Caco-2 (cell line): ENCODE results near the gene PPP1R36. TPM values are rescaled to one million over a fixed set of nuclear protein-coding genes. Genes with fewer than 3 reads are reported as not detected.
"Not testable (repeated sequence)": the region's sequence is repeated elsewhere in the genome, so short reads cannot be mapped to it uniquely, and the experiment has no call there.

Source experiments
- BruUV-seq: library from RNA; stranded (reverse); fragments of 400-500 nt; replicated peaks from 2 replicates; lab custom pipeline; 2021; lab: Mats Ljungman, UMichigan
- CTCF ChIA-PET: fragments of 300-600 bp; sonication (Branson Sonifier 250); formaldehyde crosslinking; loops from one replicate; lab custom pipeline; 2022; ENCODE audit warnings: antibody characterized with exemption; lab: Charles Lee
- POLR2A ChIA-PET: fragments of 300-600 bp; sonication (Branson Sonifier 250); formaldehyde crosslinking; loops from one replicate; lab custom pipeline; 2022; ENCODE audit warnings: antibody characterized with exemption; lab: Charles Lee
- DNase-seq, 2 experiments: peaks; one replicate each; pipeline versions ENCODE4 v3.0.0 to v3.0.0-alpha.2; 2020 to 2022
- H3K27me3 ChIP-seq: replicated peaks from 2 replicates; pipeline ENCODE4 v1.6.0; 2011; ENCODE audit warnings: low read length; ENCODE audit not compliant: control insufficient read depth, insufficient read depth
- H3K36me3 ChIP-seq: 2 replicates; pipeline ENCODE4 v1.5.1; 2011; ENCODE audit warnings: low read length; ENCODE audit not compliant: control insufficient read depth, insufficient read depth
- H3K4me1 ChIP-seq: fragments of 250-450 bp; sonication (Bioruptor Pico); 2 replicates; pipeline ENCODE4 v1.5.1; 2020; ENCODE audit warnings: mild to moderate bottlenecking
- H3K4me3 ChIP-seq: 2 replicates; pipeline ENCODE4 v1.5.1; 2011; ENCODE audit warnings: low read depth, mild to moderate bottlenecking, control low read depth, low read length
- H3K9me3 ChIP-seq: fragments of 250-450 bp; sonication (Bioruptor Pico); 2 replicates; pipeline ENCODE4 v1.5.1; 2020; ENCODE audit warnings: mild to moderate bottlenecking, moderate library complexity
- H3K27ac Mint-ChIP-seq: one replicate; pipeline ENCODE4 v1.8.0; 2022; ENCODE audit warnings: mixed read lengths; ENCODE audit not compliant: unreplicated experiment
- H3K27me3 Mint-ChIP-seq: one replicate; pipeline ENCODE4 v1.8.0; 2022; ENCODE audit warnings: mixed read lengths; ENCODE audit not compliant: insufficient read depth, unreplicated experiment
- H3K36me3 Mint-ChIP-seq: one replicate; pipeline ENCODE4 v1.8.0; 2022; ENCODE audit warnings: mild to moderate bottlenecking, mixed read lengths; ENCODE audit not compliant: insufficient read depth, unreplicated experiment
- H3K4me1 Mint-ChIP-seq: one replicate; pipeline ENCODE4 v1.8.0; 2022; ENCODE audit warnings: low read depth, mixed read lengths; ENCODE audit not compliant: unreplicated experiment
- H3K4me3 Mint-ChIP-seq: one replicate; pipeline ENCODE4 v1.8.0; 2022; ENCODE audit warnings: mild to moderate bottlenecking, moderate library complexity, mixed read lengths; ENCODE audit not compliant: unreplicated experiment
- H3K9me3 Mint-ChIP-seq: one replicate; pipeline ENCODE4 v1.8.0; 2022; ENCODE audit warnings: mixed read lengths; ENCODE audit not compliant: unreplicated experiment
- intact Hi-C: fragments of 100-400 bp; cut with micrococcal nuclease; formaldehyde crosslinking; loops from one replicate; pipeline ENCODE4 v1.10.0; 2022; ENCODE audit not compliant: unreplicated experiment
- total RNA-seq: library from RNA; stranded (reverse); gene quantifications from 2 replicates; pipeline ENCODE4 v1.2.3, GENCODE V29; 2022
- TF ChIP-seq, protein P1 (sequence below), 2 experiments: fragments of 200-600 bp in 1 of 2; IDR thresholded peaks; 1 replicate in 1 of 2; 2 replicates in 1 of 2; pipeline versions ENCODE4 v1.5.1 to v1.8.0; 2011 to 2022; ENCODE audit warnings: antibody characterized with exemption in 1 of 2, control low read depth in 1 of 2, inconsistent platforms in 1 of 2, low read depth in 1 of 2, low read length in 1 of 2, mild to moderate bottlenecking in 1 of 2, moderate library complexity in 1 of 2; ENCODE audit not compliant: insufficient read depth in 1 of 2, severe bottlenecking in 1 of 2, unreplicated experiment in 1 of 2

Gene PPP1R36
- total RNA-seq, 1 experiment from 2014 or later: 2.9 TPM

DNA sequence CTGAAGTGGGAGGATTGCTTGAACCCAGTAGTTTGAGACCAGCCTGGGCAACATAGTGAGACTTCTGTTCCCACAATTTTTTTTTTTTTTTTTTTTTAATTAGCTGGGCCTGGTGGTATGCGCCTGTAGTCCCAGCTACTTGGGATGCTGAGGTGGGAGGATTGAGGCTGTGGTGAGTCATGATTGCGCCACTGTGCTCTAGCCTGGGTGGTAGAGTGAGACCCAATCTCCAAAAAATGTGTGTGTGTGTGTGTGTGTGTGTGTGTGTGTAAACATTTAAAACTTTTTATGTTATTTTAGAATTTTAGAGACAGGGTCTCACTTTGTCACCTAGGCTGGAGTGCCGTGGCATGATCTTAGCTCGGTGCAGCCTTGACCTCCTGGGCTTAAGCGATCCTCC lies 6.8 kb downstream of the PPP1R36 start:
- ChIA-PET POLR2A (no interaction called here), CTCF (interaction anchor here (0.6 kb wide), 1 partner anchor 258 kb away, joined by 3 read pairs; no protein-coding TSS in a partner anchor)
- no peak overlapping the region for H3K4me3 Mint-ChIP-seq
- TF ChIP-seq, protein P1, sequence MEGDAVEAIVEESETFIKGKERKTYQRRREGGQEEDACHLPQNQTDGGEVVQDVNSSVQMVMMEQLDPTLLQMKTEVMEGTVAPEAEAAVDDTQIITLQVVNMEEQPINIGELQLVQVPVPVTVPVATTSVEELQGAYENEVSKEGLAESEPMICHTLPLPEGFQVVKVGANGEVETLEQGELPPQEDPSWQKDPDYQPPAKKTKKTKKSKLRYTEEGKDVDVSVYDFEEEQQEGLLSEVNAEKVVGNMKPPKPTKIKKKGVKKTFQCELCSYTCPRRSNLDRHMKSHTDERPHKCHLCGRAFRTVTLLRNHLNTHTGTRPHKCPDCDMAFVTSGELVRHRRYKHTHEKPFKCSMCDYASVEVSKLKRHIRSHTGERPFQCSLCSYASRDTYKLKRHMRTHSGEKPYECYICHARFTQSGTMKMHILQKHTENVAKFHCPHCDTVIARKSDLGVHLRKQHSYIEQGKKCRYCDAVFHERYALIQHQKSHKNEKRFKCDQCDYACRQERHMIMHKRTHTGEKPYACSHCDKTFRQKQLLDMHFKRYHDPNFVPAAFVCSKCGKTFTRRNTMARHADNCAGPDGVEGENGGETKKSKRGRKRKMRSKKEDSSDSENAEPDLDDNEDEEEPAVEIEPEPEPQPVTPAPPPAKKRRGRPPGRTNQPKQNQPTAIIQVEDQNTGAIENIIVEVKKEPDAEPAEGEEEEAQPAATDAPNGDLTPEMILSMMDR (IDR thresholded peaks at IDR 0.05; ENCODE audit: insufficient read depth in 1 of 2, low read depth in 1 of 2, low read length in 1 of 2, severe bottlenecking in 1 of 2, unreplicated experiment in 1 of 2): no peak
- no peak overlapping the region for H3K27ac Mint-ChIP-seq
- no peaks in the 10 kb centered on the region for H3K9me3 Mint-ChIP-seq
- H3K27me3 ChIP-seq: no peaks in the 10 kb centered on the region
- no peaks in the 10 kb centered on the region for H3K36me3 ChIP-seq
- H3K4me1 Mint-ChIP-seq: peaks cover 19% of the 10 kb centered on the region
- H3K4me3 ChIP-seq: no peak overlapping the region
- no peaks in the 10 kb centered on the region for H3K36me3 Mint-ChIP-seq
- H3K4me1 ChIP-seq: peaks cover 11% of the 10 kb centered on the region
- H3K9me3 ChIP-seq: no peaks in the 10 kb centered on the region
- no TSS peak for BruUV-seq
- intact Hi-C loops: no loop called here
- DNase-seq: no peak
- H3K27me3 Mint-ChIP-seq: no peaks in the 10 kb centered on the region

DNA sequence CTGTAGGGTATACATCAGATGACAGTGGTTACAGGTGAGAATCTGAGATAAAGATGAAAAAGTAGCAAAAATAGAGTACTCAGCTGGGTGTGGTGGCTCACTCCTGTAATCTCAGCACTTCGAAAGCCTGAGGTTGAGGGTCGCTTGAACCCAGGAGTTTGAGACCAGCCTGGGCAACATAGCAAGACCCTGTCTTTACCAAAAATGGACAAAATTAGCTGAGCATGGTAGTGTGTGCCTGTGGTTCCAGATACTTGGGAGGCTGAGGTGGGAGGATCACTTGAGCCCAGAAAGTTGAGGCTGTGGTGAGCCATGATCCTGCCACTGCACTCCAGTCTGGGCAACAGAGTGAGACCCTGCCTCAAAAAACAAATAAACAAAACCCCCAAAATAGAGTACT lies 8.5 kb downstream of the PPP1R36 start:
- H3K36me3 ChIP-seq, H3K4me3 Mint-ChIP-seq, DNase-seq, CTCF ChIA-PET, H3K9me3 Mint-ChIP-seq, H3K27me3 Mint-ChIP-seq, H3K4me3 ChIP-seq, H3K9me3 ChIP-seq, BruUV-seq, H3K36me3 Mint-ChIP-seq, H3K27ac Mint-ChIP-seq, POLR2A ChIA-PET, H3K27me3 ChIP-seq, intact Hi-C loops: not testable (repeated sequence)
- peaks cover 11% of the 10 kb centered on the region for H3K4me1 ChIP-seq
- H3K4me1 Mint-ChIP-seq: peaks cover 13% of the 10 kb centered on the region

DNA sequence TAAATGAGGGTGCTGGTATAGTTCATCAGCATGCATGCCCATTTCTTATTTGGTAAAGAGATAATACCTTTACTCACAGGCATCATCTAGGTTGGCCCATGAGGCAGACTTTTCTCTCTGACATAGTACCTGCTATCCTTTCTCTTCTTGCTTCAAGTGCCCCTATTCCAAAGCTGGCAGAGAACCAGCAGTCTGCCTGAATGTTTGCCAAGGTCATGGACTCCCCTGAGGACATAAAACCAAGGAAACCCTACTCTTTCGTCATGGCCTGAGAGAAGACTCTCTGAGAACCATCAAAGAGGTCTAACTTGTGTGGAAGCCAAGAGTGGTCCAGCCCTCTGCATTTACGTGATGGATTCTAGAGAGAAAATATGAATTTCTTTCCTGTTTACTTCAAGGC lies 11.9 kb downstream of the PPP1R36 start:
- Mint-ChIP-seq H3K27ac (peak overlapping the region; percentile 9), H3K4me3 (no peak overlapping the region), H3K9me3 (no peaks in the 10 kb centered on the region), H3K4me1 (no peaks in the 10 kb centered on the region), H3K27me3 (no peaks in the 10 kb centered on the region), H3K36me3 (no peaks in the 10 kb centered on the region)
- no peak overlapping the region for H3K4me3 ChIP-seq
- intact Hi-C loops: loop anchor here (1.0 kb wide), 1 partner anchor 11 kb away; no protein-coding TSS in a partner anchor
- ChIA-PET CTCF (no interaction called here), POLR2A (interaction anchor here (0.6 kb wide), 1 partner anchor 13 kb away, joined by 3 read pairs; no protein-coding TSS in a partner anchor)
- no peaks in the 10 kb centered on the region for H3K9me3 ChIP-seq
- H3K27me3 ChIP-seq: no peaks in the 10 kb centered on the region
- H3K4me1 ChIP-seq: no peaks in the 10 kb centered on the region
- TF ChIP-seq, protein P1 (IDR thresholded peaks at IDR 0.05; ENCODE audit: insufficient read depth in 1 of 2, low read depth in 1 of 2, low read length in 1 of 2, severe bottlenecking in 1 of 2, unreplicated experiment in 1 of 2): no peak
- DNase-seq: no peak
- H3K36me3 ChIP-seq: no peaks in the 10 kb centered on the region
- BruUV-seq: no TSS peak
